NB4 (cell line): ENCODE results near the gene B4GALT2.
A peak's percentile ranks its signal among the peaks of the same experiment; 100 is the strongest.

ENCODE experiments used
- DNase-seq: peaks from one replicate; pipeline ENCODE4 v3.0.0; 2010; ENCODE audit warnings: low read depth
- H3K4me3 ChIP-seq: one replicate; pipeline ENCODE4 v1.5.1; 2011; ENCODE audit warnings: mild to moderate bottlenecking, low read depth, low read length, moderate library complexity
- CTCF ChIP-seq: IDR thresholded peaks from one replicate; pipeline ENCODE4 v1.5.1; 2012; ENCODE audit warnings: low read depth, low read length
- MAX ChIP-seq: IDR thresholded peaks from 2 replicates; pipeline ENCODE4 v1.6.1; 2011; ENCODE audit warnings: low read depth, low read length
- MYC ChIP-seq: IDR thresholded peaks from 2 replicates; pipeline ENCODE4 v1.6.1; 2011; ENCODE audit warnings: low read depth, low read length
- POLR2A ChIP-seq: IDR thresholded peaks from 2 replicates; pipeline ENCODE4 v1.6.1; 2011; ENCODE audit warnings: mild to moderate bottlenecking; ENCODE audit not compliant: insufficient read length; ENCODE audit errors: extremely low read depth

B4GALT2 gene

GRCh38 chr1:43986712-43987111 is 7.7 kb downstream of the B4GALT2 start:
- TF ChIP-seq MYC (no peak), POLR2A (no peak), MAX (no peak)
- no peak overlapping the region for H3K4me3 ChIP-seq
- DNase-seq = no peak

- H3K4me3 ChIP-seq = no peak overlapping the region
- TF ChIP-seq POLR2A (no peak), MAX (no peak), MYC (no peak), CTCF (no peak)
- DNase-seq = no peak
These were observed 8.3 kb downstream of the B4GALT2 start for GRCh38 chr1:43987159-43987902.

- TF ChIP-seq MAX = no peak
- no peak for TF ChIP-seq POLR2A
- TF ChIP-seq MYC = no peak
- TF ChIP-seq CTCF = peak; percentile 7
- DNase-seq = no peak
- H3K4me3 ChIP-seq = peak overlapping the region; percentile 59
These were observed 11.5 kb downstream of the B4GALT2 start for GRCh38 chr1:43990271-43991199.

GRCh38 chr1:43991200-43991475 is 12.1 kb downstream of the B4GALT2 start:
- no peak for DNase-seq
- no peak for TF ChIP-seq POLR2A
- TF ChIP-seq MAX = no peak
- no peak for TF ChIP-seq MYC
- TF ChIP-seq CTCF = no peak
- peak overlapping the region; percentile 59 for H3K4me3 ChIP-seq

GRCh38 chr1:43991476-43992231 is 12.6 kb downstream of the B4GALT2 start, which contains the start of gene CCDC24:
CCDC24 (plus strand) TSS chr1:43991599; CDS start chr1:43991879, 280 bp downstream.
- peak; percentile 73 for DNase-seq
- TF ChIP-seq CTCF (no peak), MYC (peak; percentile 52), MAX (peak; percentile 76)
- H3K4me3 ChIP-seq = peak within 1 kb of the TSS; percentile 59
